HG03060 (cell line): Measurements from ENCODE around the gene SEMA4G.

Experiments used
- ATAC-seq: cut with Tn5 transposase; IDR thresholded peaks from one replicate; pipeline ENCODE4 v1.9.1; 2021; ENCODE audit warnings: low read depth, moderate number of reproducible peaks; ENCODE audit not compliant: unreplicated experiment

The SEMA4G gene

DNA sequence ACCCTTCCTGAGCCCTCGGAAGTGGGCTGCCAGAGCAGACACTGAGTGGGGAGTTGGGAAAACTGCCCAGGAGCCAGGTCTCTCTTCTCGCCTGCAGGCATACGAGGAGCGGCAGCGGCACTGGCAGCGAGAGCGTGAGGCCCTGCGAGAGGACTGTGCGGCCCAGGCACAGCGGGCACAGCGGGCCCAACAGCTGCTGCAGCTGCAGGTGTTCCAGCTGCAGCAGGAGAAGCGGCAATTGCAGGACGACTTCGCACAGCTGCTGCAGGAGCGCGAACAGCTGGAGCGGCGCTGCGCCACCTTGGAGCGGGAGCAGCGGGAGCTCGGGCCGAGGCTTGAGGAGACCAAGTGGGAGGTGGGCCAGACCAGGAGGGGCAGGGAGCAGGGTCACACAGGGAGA, 36.1 kb downstream of the SEMA4G start:
- ATAC-seq: no peak

DNA sequence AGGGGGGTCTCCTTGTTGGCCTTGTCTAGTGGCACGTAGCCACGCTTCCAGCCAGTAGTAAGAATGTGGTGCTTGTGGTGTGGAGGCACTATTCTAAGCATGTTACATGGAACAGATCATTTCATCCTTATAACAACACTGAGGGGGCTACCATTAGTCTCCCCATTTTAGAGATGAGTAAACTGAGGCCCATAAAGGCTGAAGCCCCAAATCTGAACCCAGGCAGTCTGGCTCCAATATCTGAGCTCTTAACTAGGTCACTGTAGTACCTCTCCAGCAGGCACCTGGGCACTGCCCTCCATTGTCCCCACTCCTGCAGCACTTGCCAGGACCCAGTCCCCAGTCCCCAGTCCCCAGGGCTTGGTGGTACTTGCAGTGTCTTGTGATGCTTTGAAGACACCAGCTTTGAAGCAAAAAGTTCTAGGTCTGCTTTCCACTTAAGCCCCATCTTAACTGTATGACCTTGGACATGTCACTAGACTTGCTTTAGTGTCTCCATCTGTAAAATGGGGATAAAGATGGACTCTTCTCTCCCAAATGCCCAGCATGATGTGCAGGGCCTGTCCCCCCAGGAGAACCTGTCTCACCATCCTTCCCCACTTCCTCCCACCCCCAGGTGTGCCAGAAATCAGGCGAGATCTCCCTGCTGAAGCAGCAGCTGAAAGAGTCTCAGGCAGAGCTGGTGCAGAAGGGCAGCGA, 36.7 kb downstream of the SEMA4G start:
- ATAC-seq: no peak

DNA sequence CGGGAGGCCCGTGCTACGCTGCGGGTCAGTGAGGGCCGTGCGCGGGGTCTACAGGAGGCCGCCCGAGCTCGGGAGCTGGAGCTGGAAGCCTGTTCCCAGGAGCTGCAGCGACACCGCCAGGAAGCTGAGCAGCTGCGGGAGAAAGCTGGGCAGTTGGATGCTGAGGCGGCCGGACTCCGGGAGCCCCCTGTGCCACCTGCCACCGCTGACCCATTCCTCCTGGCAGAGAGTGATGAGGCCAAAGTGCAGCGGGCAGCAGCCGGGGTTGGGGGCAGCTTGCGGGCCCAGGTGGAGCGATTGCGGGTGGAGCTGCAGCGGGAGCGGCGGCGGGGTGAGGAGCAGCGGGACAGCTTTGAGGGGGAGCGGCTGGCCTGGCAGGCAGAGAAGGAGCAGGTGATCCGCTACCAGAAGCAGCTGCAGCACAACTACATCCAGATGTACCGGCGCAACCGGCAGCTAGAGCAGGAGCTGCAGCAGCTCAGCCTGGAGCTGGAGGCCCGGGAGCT, 37.3 kb downstream of the SEMA4G start:
- no peak for ATAC-seq

DNA sequence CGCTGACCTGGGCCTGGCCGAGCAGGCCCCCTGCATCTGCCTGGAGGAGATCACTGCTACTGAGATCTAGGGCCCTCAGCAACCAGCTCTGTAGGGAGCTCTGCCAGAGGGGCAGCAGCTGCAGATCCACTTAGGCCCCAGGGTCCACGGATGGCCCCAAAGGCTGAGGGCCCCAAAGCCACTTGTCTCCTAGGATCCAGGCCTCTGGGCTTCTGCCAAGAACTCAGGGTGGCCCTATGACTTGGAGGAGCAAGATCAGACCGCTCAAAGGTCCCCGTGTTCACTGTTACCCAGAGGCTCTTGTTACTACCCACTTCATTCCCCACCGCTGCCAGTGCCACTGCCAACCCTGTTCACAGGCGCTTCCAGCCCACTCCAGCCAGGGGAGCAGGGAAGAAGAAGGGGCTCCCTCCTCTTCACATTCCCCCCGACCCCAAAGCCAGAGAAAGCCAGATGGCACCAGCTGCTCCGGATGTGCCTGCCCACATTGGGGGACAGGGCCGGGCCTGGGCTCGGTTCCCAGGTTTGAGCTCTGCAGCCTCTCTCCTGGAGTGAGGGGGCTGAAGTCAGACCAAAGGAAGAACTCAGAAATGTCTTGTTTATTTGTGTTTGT, 37.9 kb downstream of the SEMA4G start:
- no peak for ATAC-seq

DNA sequence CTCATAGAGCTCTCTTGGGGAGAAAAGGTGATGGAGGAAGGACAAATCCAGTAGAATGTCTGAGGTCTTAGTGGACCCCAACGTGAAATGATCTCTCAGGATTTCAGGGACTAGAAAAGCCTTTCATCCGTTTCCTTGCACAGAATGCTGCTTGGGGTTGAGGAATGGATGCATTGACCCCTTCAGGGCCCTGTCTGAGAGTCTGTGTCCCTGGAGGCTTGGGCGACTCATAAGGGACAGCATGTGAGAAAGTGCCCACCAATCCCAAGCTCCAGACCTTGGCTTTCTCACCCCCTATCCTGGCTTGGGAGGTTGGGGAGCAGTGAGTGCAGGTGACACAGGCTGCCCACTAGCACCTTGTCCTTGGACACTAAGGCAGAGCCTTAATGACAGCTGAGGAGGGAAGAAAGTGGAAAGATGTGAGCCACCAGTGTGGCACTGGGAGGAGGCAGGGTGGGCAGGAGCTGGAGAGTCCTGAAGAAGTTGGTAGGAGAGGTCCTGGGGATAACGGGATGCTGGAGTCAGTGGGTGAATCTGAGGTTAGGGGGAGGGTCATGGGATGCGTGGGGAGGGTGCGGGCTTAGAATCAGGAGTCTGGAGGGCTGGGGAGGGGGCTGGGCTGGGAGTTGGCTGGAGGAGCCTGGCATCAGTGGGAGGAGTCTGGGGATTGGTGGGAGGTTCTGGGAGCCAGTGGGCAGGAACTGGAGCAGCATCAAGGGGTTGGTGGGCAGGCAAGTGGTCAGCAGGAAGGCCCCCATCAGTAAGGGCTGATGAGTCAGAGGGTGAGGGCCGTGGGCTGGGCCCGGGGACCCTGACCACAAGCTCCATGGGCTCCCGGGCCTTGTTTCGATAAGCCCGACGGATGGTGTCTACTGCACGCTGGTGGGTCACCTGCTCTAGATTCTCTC, 38.9 kb downstream of the SEMA4G start:
- no peak for ATAC-seq

DNA sequence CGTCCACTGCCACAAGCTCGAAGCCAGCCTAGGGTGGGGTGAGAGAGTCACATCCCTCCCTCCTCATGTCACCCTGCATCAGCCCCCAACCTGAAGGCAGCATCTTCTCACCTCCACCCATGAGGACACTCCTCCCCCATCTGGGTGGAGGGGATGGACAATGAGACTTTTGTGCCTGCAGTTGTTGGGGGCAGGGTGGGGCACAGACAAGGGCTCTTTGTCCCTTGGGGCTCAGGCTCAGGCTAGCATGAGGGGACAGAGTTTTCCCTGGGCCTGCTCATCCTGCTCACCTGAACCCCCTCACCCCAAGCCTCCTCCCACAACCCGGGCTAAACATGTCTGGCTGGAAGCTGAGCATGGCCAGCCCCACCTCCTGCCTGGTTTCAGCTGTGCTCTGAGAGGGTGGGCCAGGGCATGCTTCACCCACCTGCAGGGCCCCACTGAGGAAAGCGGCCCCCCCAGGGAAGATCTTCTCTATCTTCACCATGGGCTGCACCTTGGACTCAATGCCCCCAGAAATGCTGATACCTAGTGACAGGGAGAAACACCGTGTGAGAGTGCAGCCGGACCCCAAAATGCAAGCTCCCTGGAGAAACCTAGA, 39.6 kb downstream of the SEMA4G start:
- no peak for ATAC-seq

DNA sequence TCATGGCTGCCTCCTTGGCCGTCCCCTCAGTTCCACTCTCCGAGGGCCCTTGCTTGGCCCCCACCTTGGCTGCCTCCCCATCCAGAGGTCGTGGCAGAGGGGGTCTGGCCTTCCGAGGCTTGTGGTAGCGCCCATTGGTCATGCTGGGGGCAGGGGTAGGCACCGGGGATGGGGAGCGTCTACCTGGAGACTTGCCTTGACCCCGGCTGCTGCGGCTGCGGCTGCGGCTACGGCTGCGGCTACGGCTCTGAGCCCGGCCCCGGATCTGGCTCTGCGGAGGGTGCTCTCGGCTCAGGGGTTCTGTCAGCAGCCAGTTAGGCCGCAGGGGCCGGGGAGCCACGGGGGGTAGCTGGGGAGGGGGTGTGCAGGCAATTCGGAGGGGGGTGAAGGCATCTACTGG, 41.0 kb downstream of the SEMA4G start:
- ATAC-seq: no peak

DNA sequence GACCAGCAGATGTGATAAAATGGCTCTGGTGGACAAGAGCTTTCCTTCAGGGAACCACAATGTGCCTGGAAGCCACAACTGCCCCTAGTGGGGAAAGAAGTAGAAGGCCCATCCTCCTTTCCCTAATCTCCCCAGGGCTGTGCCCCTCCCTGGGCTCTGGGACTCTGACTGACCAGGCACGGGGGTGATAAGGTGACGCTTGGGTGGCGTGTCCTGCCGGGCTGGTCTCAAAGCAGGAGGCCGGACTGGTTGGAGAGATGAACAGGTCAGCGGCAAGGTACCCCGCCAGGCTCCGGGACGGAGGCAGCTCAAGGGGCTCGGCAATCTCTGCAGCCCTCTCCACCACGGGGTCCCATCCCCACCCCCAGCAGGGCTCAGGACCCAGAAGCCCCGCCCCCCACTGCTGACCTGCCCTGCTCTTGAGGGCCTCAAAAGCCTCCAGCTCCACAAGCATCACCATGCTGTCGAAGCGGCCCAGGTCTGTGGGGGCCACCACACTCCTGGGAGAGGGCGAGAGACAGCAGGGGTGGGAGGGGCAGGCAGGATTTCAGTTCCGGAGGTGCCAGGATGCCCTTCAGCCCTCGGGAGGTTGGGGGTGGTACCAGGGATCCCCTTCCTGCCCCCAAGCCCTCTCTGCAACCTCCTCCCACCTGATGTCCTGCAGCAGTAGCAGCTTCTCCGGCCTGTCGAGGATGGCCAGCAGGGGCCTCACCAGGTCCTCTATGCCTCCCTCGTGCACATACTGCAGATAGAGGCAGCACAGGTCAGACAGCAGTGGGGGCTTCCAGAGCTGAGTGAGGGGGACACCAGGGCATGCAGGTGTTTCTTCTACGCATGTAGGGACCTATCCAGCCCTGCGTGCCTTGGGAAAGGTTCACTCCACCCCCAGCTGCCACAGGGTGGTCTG, 42.5 kb downstream of the SEMA4G start:
- no peak for ATAC-seq

DNA sequence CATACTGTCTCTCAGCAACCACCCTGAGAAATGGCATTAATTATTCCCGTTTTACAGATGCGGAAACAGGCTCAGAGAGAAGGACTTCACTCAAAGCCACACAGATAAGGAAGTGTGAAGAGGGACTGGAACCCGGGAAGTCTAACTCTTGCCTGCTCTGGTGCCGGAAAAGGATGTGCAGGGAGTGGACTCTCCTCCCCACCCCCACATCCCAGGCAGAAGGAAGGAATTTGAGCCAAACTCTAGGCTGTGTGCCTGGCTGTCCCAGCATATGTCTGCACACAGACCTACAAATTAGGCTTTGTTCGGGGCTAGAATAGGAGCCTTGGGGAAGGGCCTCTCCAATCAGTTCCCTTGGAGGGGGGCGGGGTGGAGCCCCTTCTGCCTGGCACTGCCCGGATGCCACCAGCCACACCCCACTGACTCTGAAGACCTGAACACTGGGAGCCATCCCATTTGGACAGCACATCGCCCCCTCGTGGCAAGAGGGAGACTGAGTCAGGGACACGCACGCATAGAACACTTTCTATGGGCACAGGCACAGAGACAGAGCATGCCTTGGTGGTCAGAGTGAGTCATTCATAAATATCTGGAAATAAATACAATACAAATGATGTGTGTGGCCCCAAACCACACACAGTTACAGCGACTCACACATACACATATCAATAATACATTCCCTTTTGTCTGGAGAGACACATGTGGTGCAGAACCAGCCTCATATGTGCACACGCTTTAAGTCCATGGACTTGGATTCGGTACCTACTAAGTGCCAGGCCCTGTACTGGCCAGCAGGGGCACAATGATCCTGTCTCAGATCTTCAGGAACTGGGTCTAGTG, 43.4 kb downstream of the SEMA4G start:
- peak; percentile 65 for ATAC-seq

DNA sequence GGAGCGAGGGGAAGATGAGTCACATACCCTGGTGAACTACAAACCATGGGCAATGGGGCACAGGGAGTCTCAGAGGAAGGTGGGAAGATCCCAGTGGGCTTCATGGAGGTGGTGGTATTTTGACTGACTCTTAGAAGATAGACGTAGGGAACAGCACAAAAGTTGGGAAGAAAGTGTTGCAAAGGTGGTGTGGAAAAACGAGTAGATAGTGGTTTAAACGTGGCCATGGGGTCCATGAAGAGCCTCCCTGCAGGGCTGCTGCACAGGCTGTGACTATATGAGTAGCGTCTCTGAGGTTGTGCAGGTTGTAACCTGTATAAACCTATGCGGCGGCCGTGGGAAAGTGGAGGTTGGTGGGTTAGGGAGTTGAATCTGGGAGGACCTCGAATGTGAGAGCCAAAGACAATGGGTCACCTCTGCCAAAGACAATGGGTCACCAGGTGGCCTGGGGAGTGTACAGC, 44.1 kb downstream of the SEMA4G start:
- no peak for ATAC-seq

DNA sequence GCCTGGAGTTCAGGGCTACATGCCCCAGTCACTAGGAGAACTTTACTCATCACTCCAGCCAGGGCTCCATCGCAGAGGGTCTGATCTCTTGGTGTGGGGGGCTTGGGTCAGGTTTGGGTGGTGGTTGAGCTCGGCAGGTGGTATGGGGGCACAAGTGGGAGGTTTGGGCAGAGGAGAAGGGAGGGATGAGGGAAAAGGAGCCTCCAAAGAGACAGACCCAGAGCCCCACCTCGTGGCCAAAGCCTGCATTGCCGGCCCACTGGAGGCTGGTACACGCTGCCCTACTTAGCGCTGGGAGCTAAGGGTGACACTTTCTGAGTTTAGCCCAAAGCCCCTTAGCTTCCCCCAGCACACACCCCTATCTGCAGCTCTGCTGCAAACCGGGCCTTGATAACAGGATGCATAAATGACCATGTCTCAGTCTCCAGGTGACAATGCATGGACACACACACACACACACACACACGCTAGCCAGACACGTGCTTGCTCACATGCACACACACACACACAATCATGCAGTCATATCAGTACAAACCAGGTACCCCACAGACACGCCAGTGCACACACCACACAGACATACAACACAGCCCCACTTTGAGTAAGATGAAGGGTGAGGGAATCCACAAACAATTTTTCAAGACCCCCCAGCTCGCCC, 45.1 kb downstream of the SEMA4G start:
- no peak for ATAC-seq

DNA sequence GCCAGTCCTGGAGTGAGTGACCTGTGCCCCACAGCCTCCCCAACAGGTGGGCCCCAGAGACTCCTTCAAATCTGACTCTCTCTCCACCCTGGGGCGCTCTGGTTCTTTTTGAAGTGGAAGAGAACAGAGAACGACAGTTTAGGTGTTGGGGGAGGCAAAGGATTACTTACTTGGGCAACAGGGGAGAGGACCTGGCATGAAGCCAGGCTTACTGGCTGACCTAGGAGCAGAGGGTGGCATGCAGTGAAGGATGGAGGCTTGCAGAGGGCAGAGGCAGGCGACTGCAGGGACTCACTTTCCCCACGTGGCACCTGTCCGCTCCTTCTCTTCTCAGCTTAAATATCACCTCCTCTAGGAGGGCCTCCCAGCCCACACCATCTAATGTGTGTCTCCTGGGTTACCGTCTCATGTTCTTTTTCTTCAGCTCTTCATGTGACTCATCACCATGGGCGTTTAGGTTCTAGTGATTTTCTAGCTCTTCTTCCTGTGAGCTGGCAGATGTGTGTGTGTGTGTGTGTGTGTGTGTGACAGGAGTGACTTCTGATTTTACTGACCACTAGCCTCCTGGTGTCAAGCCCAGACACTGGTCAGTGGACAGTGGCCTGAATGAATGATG, 45.8 kb downstream of the SEMA4G start:
- no peak for ATAC-seq

DNA sequence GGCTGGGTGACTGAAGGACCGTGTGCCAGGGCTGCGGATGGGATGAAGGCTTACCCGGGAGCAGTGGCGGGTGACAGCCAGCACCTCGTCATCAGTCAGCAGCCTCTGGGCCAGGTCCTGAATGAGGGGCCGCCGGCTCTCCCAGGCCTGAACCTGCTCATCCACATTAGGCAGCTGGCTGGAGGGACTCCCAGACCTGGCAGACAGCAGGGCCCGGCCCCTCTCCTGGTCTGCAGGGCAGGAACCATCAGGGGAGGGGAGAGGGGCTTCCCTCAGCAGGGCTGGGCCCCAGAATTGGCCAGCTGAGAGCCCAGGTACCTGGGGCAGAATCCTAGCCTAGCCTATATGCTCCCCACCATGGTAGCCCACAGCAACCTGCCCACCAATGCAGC, 46.3 kb downstream of the SEMA4G start:
- no peak for ATAC-seq

DNA sequence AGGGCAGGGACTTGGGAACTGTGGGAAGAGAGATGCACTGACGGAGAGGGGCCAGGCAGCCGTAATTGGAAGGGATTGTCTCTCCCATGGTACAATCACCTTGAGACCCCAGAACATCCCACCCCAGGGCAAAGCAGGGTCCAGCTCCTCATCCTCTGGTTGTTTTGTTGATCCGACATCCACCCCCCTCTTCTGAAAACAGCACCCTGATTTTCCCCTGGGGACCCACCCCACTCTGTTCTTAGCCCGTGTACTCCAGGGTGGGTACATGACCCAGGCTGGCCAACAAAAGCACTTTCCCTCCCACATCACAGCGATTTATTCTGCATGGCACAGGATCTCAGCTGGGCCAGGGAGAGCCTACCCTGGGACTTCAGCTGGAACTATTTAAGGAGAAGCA, 47.5 kb downstream of the SEMA4G start:
- no peak for ATAC-seq

DNA sequence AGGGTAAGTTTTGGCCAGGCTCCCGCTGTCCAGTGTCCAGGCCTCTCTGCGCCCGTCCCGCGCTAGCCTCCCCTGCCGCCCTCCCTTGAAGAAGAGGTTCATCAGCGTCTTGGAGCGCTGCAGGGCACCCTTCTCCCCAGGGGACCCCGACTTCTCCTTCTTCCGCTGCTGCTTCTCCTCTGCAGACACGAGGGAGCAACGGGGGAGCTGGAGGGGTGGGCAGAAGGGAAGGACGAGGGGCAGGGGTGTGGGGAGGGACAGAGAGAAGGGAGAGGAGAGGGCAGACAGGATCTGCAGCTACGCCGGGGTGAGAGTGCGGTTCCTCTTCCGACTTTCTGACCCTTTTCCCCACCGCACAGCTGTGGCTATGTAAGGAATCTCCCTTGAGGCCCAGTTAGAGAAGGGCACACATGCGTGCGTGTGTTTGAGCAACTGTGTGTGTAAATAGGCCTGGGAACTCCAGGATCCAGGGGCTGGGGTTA, 48.9 kb downstream of the SEMA4G start:
- no peak for ATAC-seq

DNA sequence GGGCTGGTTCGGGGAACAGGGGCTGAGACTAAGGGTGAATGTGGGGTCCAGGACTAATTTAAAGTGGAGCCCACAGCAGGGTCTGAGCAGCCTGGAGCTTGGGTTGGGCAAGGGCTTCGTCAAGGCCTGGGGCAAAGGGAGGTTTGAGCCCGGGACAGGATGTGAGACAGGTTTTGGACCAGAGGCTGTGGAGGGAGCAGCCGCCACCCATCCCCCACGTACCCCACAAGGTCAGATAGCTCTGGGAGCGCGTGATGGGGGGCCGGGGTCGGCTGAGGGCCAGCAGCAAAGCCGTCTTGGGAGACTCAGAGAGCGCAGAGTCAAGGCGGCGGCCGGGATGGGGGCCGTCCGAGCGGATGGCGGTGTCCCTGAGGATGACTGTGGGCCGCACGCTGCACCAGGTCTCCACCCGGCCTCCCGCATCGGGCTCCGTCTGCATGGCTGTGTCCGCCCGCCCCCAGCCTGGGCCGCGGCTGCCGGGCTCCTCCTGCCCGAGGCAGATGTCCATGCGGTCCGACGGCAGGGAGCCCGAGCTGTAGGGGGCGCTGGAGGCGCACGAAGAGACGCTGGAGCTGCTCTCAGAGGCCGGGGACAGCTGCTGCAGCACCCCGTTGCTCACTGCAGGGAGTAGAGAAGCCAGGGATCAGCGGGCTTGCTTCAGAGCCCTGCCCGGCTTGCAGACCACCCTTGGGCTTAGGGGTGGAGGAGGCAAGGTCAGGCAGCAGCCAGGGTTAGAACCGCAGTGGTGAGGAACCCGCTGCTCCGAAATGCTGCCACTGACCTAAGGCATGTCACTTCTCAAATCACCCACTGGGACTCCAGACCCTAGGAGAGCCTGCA, 49.5 kb downstream of the SEMA4G start:
- no peak for ATAC-seq
